GM12878 (cell line): ENCODE measurements around the gene SLC37A1. TPM values are rescaled to one million over a fixed set of nuclear protein-coding genes. Genes with fewer than 3 reads are reported as not detected.
A peak's percentile ranks its signal among the peaks of the same experiment; 100 is the strongest.

Source experiments
- ATAC-seq: fragments of 200-7000 bp; cut with Tn5 transposase; 3 replicates; pipeline ENCODE4 v1.9.1; 2020; ENCODE audit warnings: mild to moderate bottlenecking, moderate library complexity
- BruUV-seq: library from RNA; stranded (reverse); fragments of 400-500 nt; replicated peaks from 2 replicates; lab custom pipeline; 2021; lab: Mats Ljungman, UMichigan
- CTCF ChIA-PET: fragments of 300-600 bp; sonication (Branson Sonifier 250); formaldehyde crosslinking; extraction: SDS; loops from one replicate; lab custom pipeline; 2021; ENCODE audit warnings: inconsistent platforms; lab: Yijun Ruan, JAX
- POLR2A ChIA-PET: fragments of 350-600 bp; formaldehyde crosslinking; extraction: SDS; loops from one replicate; lab custom pipeline; 2021; ENCODE audit warnings: inconsistent platforms; lab: Charles Lee
- RAD21 ChIA-PET: fragments of 300-600 bp; sonication (Branson Sonifier 250); formaldehyde crosslinking; loops from one replicate; lab custom pipeline; 2023; ENCODE audit warnings: antibody characterized with exemption; ENCODE audit not compliant: unreplicated experiment; lab: Charles Lee
- SMC1A ChIA-PET: fragments of 300-600 bp; sonication (Branson Sonifier 250); formaldehyde crosslinking; loops from one replicate; lab custom pipeline; 2023; ENCODE audit not compliant: unreplicated experiment, uncharacterized antibody; lab: Charles Lee
- DNase-seq: peaks from one replicate; pipeline ENCODE4 v3.0.0-alpha.2; 2011; ENCODE audit warnings: low read depth, low spot score
- FAIRE-seq: peaks from 3 replicates; lab custom pipeline; 2011; peaks lifted over from hg19 to GRCh38; lab: Jason Lieb, UNC
- H2AFZ ChIP-seq: 2 replicates; pipeline ENCODE4 v1.6.0; 2011; ENCODE audit warnings: low read depth, low read length, control low read depth; ENCODE audit not compliant: control insufficient read depth
- H3K27ac ChIP-seq: 2 replicates; pipeline ENCODE4 v1.5.1; 2011; ENCODE audit warnings: control low read depth; ENCODE audit not compliant: control insufficient read depth, insufficient read depth
- H3K27me3 ChIP-seq, 2 experiments: replicated peaks in 1 of 2; 2 replicates each; pipeline versions ENCODE4 v1.6.0 to v1.6.1; 2011; ENCODE audit warnings: low read length in 1 of 2; ENCODE audit not compliant: control insufficient read depth in 2 of 2, insufficient read depth in 2 of 2
- H3K36me3 ChIP-seq, 2 experiments: 2 replicates each; pipeline ENCODE4 v1.5.1; 2011; ENCODE audit warnings: low read length in 1 of 2; ENCODE audit not compliant: control insufficient read depth in 2 of 2, insufficient read depth in 2 of 2
- H3K4me1 ChIP-seq: 2 replicates; pipeline ENCODE4 v1.6.1; 2011; ENCODE audit warnings: mild to moderate bottlenecking, low read length, moderate library complexity, mixed read lengths; ENCODE audit not compliant: control insufficient read depth, insufficient read depth
- H3K4me2 ChIP-seq: 2 replicates; pipeline ENCODE4 v1.6.0; 2011; ENCODE audit warnings: control low read depth; ENCODE audit not compliant: control insufficient read depth, insufficient read depth
- H3K4me3 ChIP-seq: fragments of 200-600 bp; sonication (generic); 2 replicates; pipeline ENCODE4 v1.5.1; 2016
- H3K79me2 ChIP-seq: 2 replicates; pipeline ENCODE4 v1.6.0; 2011; ENCODE audit warnings: low read length; ENCODE audit not compliant: control insufficient read depth, insufficient read depth
- H3K9ac ChIP-seq: 2 replicates; pipeline ENCODE4 v1.8.0; 2011; ENCODE audit warnings: low read length, control low read depth, mixed read lengths; ENCODE audit not compliant: control insufficient read depth, insufficient read depth
- H3K9me3 ChIP-seq: replicated peaks from 3 replicates; pipeline ENCODE4 v1.5.1; 2011; ENCODE audit warnings: mild to moderate bottlenecking, low read length; ENCODE audit not compliant: control insufficient read depth, insufficient read depth
- H4K20me1 ChIP-seq: 2 replicates; pipeline ENCODE4 v1.6.0; 2011; ENCODE audit not compliant: control insufficient read depth, insufficient read depth
- BACH1 ChIP-seq: fragments of 450-650 bp; IDR thresholded peaks from 2 replicates; pipeline ENCODE4 v1.6.1; 2017; ENCODE audit warnings: mild to moderate bottlenecking, borderline replicate concordance
- EED ChIP-seq: sonication (generic); IDR thresholded peaks from 2 replicates; pipeline ENCODE4 v1.6.1; 2016; ENCODE audit warnings: antibody characterized with exemption, low read depth
- IRF4 ChIP-seq: IDR thresholded peaks from 2 replicates; pipeline ENCODE4 v1.6.1; 2011; ENCODE audit warnings: low read depth, low read length
- KDM1A ChIP-seq: fragments of 200-600 bp; sonication (generic); IDR thresholded peaks from 2 replicates; pipeline ENCODE4 v1.6.1; 2016; ENCODE audit warnings: borderline replicate concordance
- LARP7 ChIP-seq: fragments of 450-650 bp; IDR thresholded peaks from 2 replicates; pipeline ENCODE4 v1.6.1; 2017; ENCODE audit warnings: mild to moderate bottlenecking
- MEF2B ChIP-seq: fragments of 450-650 bp; IDR thresholded peaks from 2 replicates; pipeline ENCODE4 v1.6.1; 2018; ENCODE audit warnings: mild to moderate bottlenecking, moderate library complexity; ENCODE audit not compliant: partially characterized antibody, poor library complexity, severe bottlenecking
- NR2C1 ChIP-seq: fragments of 450-650 bp; IDR thresholded peaks from 2 replicates; pipeline ENCODE4 v1.6.1; 2017; ENCODE audit warnings: antibody characterized with exemption, mild to moderate bottlenecking, moderate library complexity
- POLR2A ChIP-seq: IDR thresholded peaks from 2 replicates; pipeline ENCODE4 v1.6.1; 2011; ENCODE audit warnings: low read depth, mild to moderate bottlenecking, low read length
- SP1 ChIP-seq: IDR thresholded peaks from one replicate; pipeline ENCODE4 v1.6.1; 2011; ENCODE audit warnings: low read depth, low read length
- TBL1XR1 ChIP-seq: IDR thresholded peaks from 2 replicates; pipeline ENCODE4 v1.6.1; 2012; ENCODE audit warnings: low read depth, low read length, improper control_type of control experiment
- TCF12 ChIP-seq: IDR thresholded peaks from 2 replicates; pipeline ENCODE4 v1.6.1; 2011; ENCODE audit warnings: low read depth, mild to moderate bottlenecking, low read length
- ZBTB40 ChIP-seq: fragments of 450-650 bp; IDR thresholded peaks from 2 replicates; pipeline ENCODE4 v1.6.1; 2016; ENCODE audit warnings: mild to moderate bottlenecking, moderate library complexity, borderline replicate concordance
- ZNF207 ChIP-seq: fragments of 450-650 bp; IDR thresholded peaks from 2 replicates; pipeline ENCODE4 v1.6.1; 2014; ENCODE audit warnings: antibody characterized with exemption, mild to moderate bottlenecking, borderline replicate concordance
- WGBS: methylation state at CpG from one replicate; pipeline ENCODE4 v1.1.6; 2016; ENCODE audit warnings: low lambda C conversion rate; ENCODE audit not compliant: insufficient replicate concordance, insufficient coverage; ENCODE audit errors: missing lambda C conversion rate; 5-methylcytosine and 5-hydroxymethylcytosine counted together
- in situ Hi-C: fragments of 300-500 bp; cut with MboI; formaldehyde crosslinking; loops from 9 replicates; pipeline ENCODE4 v1.14.3; 2018; ENCODE audit warnings: mixed read lengths
- intact Hi-C: fragments of 100-400 bp; cut with micrococcal nuclease; formaldehyde crosslinking; loops from one replicate; pipeline ENCODE4 v1.14.2; 2022; ENCODE audit not compliant: unreplicated experiment
- polyA plus RNA-seq, 11 experiments: library from polyadenylated mRNA; depleted of rRNA in 4 of 11; unstranded in 6 of 11; stranded (reverse) in 5 of 11; fragments of >200 nt; fragmentation: Nextera tagmentation in 4 of 11; fragmentation: Illumina TruSeq in 1 of 11; extraction: Ambion mirVana in 4 of 11; extraction: Trizol in 1 of 11; gene quantifications; 1 replicate in 1 of 11; 2 replicates in 10 of 11; pipeline versions ENCODE4 v1.2.1 to v1.2.3, GENCODE V29; 2011 to 2016; ENCODE audit warnings: inconsistent platforms in 2 of 11, missing spikeins in 2 of 11, low read depth in 1 of 11
- total RNA-seq, 4 experiments: library from RNA; depleted of rRNA in 3 of 4; stranded (reverse); fragments of >200 nt in 3 of 4; fragmentation: Illumina TruSeq in 1 of 4; extraction: Trizol in 1 of 4; gene quantifications; 2 replicates each; pipeline versions ENCODE4 v1.2.1 to v1.2.3, GENCODE V29; 2013 to 2021
- TF ChIP-seq, protein P1 (sequence below): fragments of 450-650 bp; IDR thresholded peaks from 2 replicates; pipeline ENCODE4 v1.6.1; 2017; ENCODE audit warnings: low read depth, mild to moderate bottlenecking, moderate library complexity

SLC37A1 gene
- total and polyA plus RNA-seq, 10 of the 15 experiments (the other 5 are each of a cell fraction or from before 2014, with no cell fraction given): 1.1 to 35.5 (median 24.4) TPM

DNA sequence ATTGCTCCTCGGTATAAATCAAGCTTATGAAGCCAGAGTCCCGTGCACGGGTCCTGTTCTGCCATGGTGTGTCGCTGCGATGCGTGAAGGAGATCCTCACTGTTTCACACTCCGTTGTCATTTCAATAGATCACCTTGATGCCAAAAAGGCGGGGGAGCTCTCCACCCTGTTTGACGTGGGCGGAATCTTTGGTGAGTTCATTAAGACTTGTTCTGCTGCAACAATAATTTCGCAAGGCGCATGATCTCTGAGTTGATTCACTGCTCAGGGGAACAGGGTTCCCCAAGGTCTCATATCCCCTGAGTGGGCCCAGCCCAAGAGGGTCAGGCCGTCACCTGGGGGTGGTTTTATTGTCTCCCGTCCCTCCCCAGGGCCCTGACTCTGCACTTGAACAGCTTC, 50.0 kb downstream of the SLC37A1 start (continued):
- TF ChIP-seq ZBTB40: no peak
- no peak for TF ChIP-seq SP1
- TF ChIP-seq TBL1XR1: no peak
- TF ChIP-seq BACH1: no peak
- no peak for TF ChIP-seq MEF2B
- TF ChIP-seq LARP7: no peak
- no peak for TF ChIP-seq KDM1A
- TF ChIP-seq TCF12: no peak

DNA sequence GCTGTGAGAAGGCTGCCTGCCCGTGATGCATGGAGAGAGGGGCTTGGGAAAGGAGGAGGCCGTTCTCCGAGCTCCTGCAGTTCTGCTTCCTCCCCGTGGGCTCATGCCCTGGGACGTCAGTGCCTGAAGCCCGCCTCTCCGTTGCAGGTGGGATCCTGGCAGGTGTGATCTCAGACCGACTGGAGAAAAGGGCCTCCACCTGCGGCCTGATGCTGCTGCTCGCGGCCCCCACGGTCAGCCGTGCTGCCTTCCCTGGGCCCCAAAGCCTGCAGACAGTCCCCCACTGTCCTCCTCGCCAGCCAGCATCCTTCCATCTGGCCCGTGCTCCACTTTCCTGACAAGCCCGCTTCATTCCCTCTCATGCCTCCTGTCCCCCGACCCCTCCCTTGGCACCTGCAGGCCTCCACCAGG, 50.9 kb downstream of the SLC37A1 start:
- WGBS: 88% methylated on average over 17 of the region's 17 CpGs
- Histone ChIP-seq H3K4me1 (peaks cover 17% of the 10 kb centered on the region), H3K36me3 (peaks cover 10 to 15% of the 10 kb centered on the region in 2 experiments; a peak in 3 of 4 replicates), H3K79me2 (no peaks in the 10 kb centered on the region), H3K27me3 (no peaks in the 10 kb centered on the region), H2AFZ (no peak overlapping the region), H3K9me3 (no peaks in the 10 kb centered on the region), H3K9ac (no peak overlapping the region), H3K4me2 (no peak overlapping the region), H4K20me1 (no peaks in the 10 kb centered on the region), H3K27ac (no peak overlapping the region), H3K4me3 (no peak overlapping the region)
- no peak for ATAC-seq
- BruUV-seq: no TSS peak
- in situ Hi-C loops: no loop called here
- FAIRE-seq: no peak
- ChIA-PET RAD21 (no interaction called here), CTCF (no interaction called here), POLR2A (no interaction called here), SMC1A (no interaction called here)
- DNase-seq: no peak
- intact Hi-C loops: no loop called here
- TF ChIP-seq IRF4 (no peak), ZBTB40 (no peak), ZNF207 (no peak), NR2C1 (no peak), EED (no peak), POLR2A (peak; percentile 16; the same call in 1 of the 2 replicates)
- TF ChIP-seq, protein P1, sequence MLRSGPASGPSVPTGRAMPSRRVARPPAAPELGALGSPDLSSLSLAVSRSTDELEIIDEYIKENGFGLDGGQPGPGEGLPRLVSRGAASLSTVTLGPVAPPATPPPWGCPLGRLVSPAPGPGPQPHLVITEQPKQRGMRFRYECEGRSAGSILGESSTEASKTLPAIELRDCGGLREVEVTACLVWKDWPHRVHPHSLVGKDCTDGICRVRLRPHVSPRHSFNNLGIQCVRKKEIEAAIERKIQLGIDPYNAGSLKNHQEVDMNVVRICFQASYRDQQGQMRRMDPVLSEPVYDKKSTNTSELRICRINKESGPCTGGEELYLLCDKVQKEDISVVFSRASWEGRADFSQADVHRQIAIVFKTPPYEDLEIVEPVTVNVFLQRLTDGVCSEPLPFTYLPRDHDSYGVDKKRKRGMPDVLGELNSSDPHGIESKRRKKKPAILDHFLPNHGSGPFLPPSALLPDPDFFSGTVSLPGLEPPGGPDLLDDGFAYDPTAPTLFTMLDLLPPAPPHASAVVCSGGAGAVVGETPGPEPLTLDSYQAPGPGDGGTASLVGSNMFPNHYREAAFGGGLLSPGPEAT: no peak
